NCI-H524 (cell line): Measurements from ENCODE around the gene PRSS36.
"Not testable (repeated sequence)": the region's sequence is repeated elsewhere in the genome, so short reads cannot be mapped to it uniquely, and the experiment has no call there.

Experiments used
- DNase-seq, 2 experiments: peaks; one replicate each; lab custom pipeline; 2025; lab: John Stamatoyannopoulos, UW

PRSS36 gene

DNA sequence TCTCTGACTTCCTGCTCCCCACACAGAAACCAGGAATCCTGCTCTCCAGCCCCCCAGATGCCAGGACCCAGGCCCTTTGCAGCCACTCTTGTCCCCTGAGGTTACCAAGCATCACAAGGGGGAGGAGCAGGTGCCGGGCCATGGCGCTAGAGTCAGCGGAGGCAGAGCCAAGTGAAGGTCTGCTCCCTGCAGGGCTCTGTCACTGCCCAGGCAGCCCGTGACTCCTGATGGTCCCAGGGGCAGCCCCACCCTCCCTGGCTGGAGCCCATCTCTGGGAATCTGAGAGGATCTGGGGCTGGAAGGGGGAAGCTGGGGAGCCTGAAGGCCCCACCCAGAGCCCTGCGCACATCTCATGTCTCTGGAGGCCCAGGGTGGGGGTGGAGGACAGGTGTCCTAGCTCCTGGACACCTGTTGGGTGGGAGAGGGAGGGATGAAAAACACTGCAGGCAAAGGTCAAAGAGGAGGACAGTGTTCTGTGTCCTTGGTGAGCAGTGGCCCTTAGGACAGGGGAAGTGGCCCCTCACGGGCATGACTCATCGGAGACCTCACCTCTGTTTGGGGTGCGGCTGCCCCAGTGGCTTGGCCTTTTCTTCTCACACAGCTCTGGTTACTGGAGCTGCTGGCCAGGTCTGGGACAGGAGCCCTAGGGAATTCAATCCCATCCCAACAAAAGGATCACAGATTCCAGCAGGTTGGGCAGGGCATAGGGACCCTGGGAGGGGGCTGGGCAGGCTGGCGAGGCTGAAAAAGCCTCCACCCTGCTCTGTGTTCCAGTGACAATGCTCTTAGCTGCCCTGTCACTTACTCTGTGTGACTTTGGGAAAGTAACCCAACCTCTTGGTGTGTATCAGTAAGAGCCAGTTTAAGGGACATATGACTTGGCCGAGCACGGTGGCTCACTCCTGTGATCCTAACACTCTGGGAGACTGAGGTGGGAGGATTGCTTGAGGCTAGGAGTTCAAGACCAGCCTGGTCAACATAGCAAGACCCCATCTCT is at the start of gene PRSS36:
TSS of gene PRSS36 (minus strand) at position 173 of the 997 bp plus-strand sequence. CDS start at position 142, 31 bp downstream.
- no peak for DNase-seq

DNA sequence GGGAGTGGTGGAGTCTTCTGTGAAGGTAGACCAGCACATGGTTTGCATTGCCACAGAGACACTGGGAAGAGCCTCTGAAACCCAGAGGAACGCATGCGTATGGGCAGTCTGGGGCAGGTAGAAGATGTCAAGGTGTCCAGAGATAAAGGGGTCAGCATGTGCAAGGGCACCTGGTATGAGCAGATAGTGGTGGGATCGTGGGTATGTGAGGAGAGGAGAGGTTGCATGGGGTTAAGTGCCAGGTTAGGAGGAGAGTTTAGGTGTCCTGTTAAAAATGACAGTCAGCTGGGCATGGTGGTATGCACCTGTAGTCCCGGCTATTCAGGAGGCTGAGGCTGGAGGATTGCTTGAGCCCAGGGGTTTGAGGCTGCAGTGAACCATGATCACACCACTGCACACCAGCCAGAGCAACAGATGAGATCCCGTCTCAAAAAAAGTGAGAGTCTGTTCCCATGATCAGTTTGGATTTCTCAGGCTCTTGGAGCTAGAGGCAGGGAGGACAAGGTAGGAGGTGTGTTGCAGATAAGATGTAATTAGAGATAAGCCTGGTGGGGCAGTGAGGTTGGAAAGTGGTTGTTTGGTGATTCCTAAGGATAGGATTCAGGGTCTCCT is 49.7 kb upstream of the PRSS36 start:
- no peak for DNase-seq

- no peak for DNase-seq
Observed at GRCh38 chr16:31198207-31198882, 48.5 kb upstream of the PRSS36 start.

- DNase-seq: no peak
Observed at GRCh38 chr16:31196324-31197088, 46.6 kb upstream of the PRSS36 start.

- not testable (repeated sequence) for DNase-seq
Observed at GRCh38 chr16:31195861-31196260, 46.0 kb upstream of the PRSS36 start.

GRCh38 chr16:31194898-31195297 is 45.0 kb upstream of the PRSS36 start:
- no peak for DNase-seq

GRCh38 chr16:31193874-31194273 is 44.0 kb upstream of the PRSS36 start:
- DNase-seq: no peak

DNA sequence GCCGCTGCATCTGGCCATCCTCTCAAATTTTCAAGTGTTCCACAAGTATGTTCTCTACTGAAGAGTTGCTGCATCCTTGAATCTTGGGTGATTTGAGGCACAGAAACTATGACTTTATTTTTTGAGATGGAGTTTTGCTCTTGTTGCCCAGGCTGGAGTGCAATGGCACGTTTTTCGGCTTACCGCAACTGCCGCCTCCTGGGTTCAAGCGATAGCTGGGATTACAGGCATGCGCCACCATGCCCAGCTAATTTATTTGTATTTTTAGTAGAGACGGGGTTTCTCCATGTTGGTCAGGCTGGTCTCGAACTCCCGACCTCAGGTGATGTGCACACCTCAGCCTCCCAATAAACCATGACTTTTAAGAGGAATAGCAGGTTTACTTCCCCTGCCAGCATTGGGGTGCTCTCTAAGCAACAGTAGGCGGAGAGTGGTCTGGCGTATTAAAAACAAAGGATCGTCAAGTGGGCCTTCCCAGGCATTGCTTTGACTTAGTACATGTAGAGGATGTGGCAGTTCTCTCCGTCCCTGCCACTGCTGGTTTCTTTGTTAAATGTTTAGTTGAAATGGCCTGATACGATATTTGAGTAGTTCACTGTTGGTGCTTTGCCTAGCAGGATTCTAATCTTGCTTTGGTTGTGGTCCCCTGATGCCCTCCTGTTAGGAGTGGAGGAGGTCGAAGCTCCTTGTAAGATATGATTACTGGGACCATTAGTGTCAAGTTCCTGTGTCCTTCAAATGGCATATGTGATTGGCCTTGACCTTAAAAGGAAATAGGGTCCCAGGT is 43.2 kb upstream of the PRSS36 start:
- no peak for DNase-seq

GRCh38 chr16:31191697-31192428 is 42.0 kb upstream of the PRSS36 start:
- DNase-seq: no peak

- no peak for DNase-seq
Observed at GRCh38 chr16:31190818-31191444, 41.1 kb upstream of the PRSS36 start.

DNA sequence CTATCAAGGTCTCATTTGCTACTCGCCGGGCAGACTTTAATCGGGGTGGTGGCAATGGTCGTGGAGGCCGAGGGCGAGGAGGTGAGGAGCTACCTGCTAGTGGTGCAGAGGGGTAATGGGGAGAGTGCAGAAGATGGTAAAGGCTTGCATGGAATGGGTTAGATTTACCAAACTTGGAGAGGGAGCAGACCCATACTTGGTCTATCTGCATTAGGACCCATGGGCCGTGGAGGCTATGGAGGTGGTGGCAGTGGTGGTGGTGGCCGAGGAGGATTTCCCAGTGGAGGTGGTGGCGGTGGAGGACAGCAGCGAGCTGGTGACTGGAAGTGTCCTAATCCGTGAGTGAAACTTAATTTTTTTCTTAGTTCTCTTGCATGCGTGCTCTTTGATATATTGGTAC is 40.2 kb upstream of the PRSS36 start:
- no peak for DNase-seq

DNA sequence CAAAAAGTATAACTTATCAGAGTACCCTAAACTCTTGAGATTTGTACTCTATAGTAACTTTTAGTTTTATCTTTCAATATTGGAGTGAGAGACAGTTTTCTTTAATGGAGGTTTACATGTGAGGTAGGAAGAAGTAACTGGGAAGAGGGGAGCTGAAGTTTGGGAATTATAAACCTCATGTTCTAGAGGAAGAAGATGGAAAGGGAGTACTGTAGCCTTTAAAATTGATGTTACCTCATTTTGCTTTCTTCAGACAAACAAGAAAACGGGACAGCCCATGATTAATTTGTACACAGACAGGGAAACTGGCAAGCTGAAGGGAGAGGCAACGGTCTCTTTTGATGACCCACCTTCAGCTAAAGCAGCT is 39.5 kb upstream of the PRSS36 start:
- DNase-seq: no peak

DNA sequence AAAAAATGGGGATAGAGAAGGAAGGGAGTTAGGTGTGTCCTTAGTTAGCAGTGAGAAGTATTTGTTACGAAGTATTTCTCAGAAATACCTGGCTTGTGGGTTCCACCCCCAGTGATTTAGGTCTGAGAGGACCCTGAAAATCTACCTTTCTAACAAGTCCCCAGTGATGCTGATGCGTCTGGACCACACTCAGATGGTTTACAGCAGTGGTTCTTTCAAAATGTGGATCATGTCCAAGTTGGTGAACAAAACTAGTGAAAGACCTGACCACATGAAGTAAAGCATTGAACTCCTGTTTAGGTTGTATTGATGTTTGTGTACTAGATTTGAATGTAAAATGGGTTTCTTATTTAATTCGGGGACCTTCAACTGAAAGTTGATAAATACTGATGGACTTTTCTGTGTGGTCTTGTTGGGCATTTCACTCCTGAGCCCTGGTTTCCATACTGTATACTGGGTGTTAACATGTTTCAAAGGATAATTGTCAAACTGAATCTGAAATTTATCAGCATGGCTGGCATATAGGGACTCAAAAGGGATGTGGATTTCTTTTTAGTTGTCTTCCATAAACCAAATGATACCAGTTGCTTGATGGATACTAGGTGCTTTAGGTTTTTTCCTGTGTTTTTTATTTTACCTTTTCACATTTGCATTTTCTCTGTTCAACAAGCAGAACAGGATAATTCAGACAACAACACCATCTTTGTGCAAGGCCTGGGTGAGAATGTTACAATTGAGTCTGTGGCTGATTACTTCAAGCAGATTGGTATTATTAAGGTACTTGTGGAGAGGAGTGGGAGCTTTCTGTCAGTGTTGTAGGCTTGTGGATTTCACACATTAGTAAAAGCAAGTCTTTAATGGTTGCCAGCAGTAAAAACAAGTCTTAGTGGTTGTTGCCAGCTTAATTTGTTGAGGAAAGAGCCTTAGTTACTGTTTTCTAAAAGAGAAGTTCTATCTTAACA is 38.9 kb upstream of the PRSS36 start:
- DNase-seq: no peak

DNA sequence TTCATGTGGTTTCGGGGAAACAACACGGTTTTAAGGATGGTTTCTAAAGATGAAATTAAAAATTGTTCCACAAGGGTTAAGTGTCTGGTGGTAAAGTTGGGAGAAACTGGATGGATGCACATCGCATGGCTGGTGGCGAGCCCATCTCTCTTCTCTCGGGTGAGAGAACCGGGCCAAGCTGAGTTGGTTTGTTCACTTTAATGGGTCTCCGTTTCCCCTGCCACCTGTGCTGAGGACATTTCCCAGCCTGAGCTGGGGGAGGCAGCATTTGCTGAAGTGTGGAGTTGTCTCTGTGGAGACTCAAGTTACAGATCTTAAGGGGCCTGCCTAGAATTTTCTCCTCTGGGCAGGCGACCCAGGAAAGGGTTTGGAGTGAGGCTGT is 37.9 kb upstream of the PRSS36 start:
- DNase-seq: no peak

- no peak for DNase-seq
Observed at GRCh38 chr16:31186930-31187807, 37.3 kb upstream of the PRSS36 start.

DNA sequence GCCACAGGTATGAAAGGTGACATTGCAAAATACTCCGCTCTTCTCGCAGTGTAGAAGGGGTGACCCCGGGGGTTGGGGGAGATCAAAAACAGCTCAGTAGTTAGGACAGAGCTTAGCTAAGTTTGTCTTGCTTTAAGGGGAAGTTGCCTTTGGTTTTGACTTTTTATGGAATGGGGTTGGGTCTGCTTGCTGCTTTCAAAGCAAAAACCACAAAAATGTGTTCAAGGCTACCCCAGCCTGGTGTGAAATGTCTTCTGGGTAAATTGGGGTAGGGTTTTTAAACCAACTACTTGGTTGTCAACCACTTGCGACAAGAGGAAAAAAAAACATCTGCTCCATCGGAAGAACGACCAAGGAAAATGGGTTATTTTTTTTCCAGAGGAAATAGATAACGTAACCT is 36.3 kb upstream of the PRSS36 start:
- no peak for DNase-seq

DNA sequence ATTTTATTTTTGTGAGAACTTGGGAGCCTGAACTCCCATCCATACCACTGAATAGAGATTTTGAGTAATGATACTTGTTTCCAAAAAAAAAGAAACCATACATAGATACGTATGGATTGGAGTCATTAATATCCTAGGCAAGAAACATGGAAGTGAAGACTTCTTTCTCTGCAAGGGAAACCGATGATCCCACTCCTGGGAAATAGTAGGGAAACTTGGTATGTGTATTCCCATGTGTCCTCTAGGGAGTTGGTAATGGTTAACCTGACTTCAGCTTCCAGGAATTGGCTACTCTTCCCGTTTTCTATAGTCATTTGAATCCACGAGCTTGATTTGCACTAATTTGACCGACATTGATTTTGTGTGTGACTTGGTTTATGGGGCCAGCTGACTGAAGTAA is 35.5 kb upstream of the PRSS36 start:
- DNase-seq: no peak

- no peak for DNase-seq
Observed at GRCh38 chr16:31184888-31185287, 35.0 kb upstream of the PRSS36 start.
